Nephron progenitor cell (in vitro differentiated cells): ENCODE data around the gene COL27A1.

Source experiments
- DNase-seq: peaks from one replicate; pipeline ENCODE4 v3.0.0; 2021
- H3K27ac Mint-ChIP-seq: 2 replicates; pipeline ENCODE4 v1.8.0; 2021; ENCODE audit warnings: mild to moderate bottlenecking, moderate library complexity, mixed read lengths
- H3K27me3 Mint-ChIP-seq: 2 replicates; pipeline ENCODE4 v1.8.0; 2021; ENCODE audit warnings: mild to moderate bottlenecking, low read depth, mixed read lengths; ENCODE audit not compliant: poor library complexity
- H3K36me3 Mint-ChIP-seq: 2 replicates; pipeline ENCODE4 v1.8.0; 2021; ENCODE audit warnings: low read depth, mixed read lengths
- H3K4me1 Mint-ChIP-seq: 2 replicates; pipeline ENCODE4 v1.8.0; 2021; ENCODE audit warnings: mixed read lengths
- H3K4me3 Mint-ChIP-seq: 2 replicates; pipeline ENCODE4 v1.8.0; 2021; ENCODE audit warnings: mild to moderate bottlenecking, moderate library complexity, mixed read lengths
- H3K9me3 Mint-ChIP-seq: 2 replicates; pipeline ENCODE4 v1.8.0; 2021; ENCODE audit warnings: mild to moderate bottlenecking, moderate library complexity, mixed read lengths
- TF ChIP-seq, protein P1 (sequence below): fragments of 200-600 bp; sonication (generic); IDR thresholded peaks from 2 replicates; pipeline ENCODE4 v1.5.0; 2021; ENCODE audit warnings: antibody characterized with exemption

The COL27A1 gene

GRCh38 chr9:114155263-114155994 is at the start of gene COL27A1:
Gene COL27A1, plus strand, starts transcription at chr9:114155537. Its CDS starts 414 bp downstream, at chr9:114155951.
- Mint-ChIP-seq H3K27ac (peak within 1 kb of the TSS; percentile 66), H3K4me1 (peaks cover 53% of the 10 kb centered on the region), H3K36me3 (peaks cover 5% of the 10 kb centered on the region), H3K27me3 (peaks cover 35% of the 10 kb centered on the region), H3K4me3 (peak within 1 kb of the TSS; percentile 98), H3K9me3 (no peaks in the 10 kb centered on the region)
- peak; percentile 98 for DNase-seq
- TF ChIP-seq, protein P1, sequence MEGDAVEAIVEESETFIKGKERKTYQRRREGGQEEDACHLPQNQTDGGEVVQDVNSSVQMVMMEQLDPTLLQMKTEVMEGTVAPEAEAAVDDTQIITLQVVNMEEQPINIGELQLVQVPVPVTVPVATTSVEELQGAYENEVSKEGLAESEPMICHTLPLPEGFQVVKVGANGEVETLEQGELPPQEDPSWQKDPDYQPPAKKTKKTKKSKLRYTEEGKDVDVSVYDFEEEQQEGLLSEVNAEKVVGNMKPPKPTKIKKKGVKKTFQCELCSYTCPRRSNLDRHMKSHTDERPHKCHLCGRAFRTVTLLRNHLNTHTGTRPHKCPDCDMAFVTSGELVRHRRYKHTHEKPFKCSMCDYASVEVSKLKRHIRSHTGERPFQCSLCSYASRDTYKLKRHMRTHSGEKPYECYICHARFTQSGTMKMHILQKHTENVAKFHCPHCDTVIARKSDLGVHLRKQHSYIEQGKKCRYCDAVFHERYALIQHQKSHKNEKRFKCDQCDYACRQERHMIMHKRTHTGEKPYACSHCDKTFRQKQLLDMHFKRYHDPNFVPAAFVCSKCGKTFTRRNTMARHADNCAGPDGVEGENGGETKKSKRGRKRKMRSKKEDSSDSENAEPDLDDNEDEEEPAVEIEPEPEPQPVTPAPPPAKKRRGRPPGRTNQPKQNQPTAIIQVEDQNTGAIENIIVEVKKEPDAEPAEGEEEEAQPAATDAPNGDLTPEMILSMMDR = peak; percentile 95

- H3K4me1 Mint-ChIP-seq = peaks cover 14% of the 10 kb centered on the region
- H3K4me3 Mint-ChIP-seq = no peak overlapping the region
- H3K27ac Mint-ChIP-seq = no peak overlapping the region
- DNase-seq = no peak
- H3K9me3 Mint-ChIP-seq = peaks cover 9% of the 10 kb centered on the region
- H3K36me3 Mint-ChIP-seq = peaks cover 3% of the 10 kb centered on the region
- H3K27me3 Mint-ChIP-seq = peaks cover 44% of the 10 kb centered on the region
- TF ChIP-seq, protein P1 = no peak
Observed at GRCh38 chr9:114107286-114108001, 47.9 kb upstream of the COL27A1 start.

DNA sequence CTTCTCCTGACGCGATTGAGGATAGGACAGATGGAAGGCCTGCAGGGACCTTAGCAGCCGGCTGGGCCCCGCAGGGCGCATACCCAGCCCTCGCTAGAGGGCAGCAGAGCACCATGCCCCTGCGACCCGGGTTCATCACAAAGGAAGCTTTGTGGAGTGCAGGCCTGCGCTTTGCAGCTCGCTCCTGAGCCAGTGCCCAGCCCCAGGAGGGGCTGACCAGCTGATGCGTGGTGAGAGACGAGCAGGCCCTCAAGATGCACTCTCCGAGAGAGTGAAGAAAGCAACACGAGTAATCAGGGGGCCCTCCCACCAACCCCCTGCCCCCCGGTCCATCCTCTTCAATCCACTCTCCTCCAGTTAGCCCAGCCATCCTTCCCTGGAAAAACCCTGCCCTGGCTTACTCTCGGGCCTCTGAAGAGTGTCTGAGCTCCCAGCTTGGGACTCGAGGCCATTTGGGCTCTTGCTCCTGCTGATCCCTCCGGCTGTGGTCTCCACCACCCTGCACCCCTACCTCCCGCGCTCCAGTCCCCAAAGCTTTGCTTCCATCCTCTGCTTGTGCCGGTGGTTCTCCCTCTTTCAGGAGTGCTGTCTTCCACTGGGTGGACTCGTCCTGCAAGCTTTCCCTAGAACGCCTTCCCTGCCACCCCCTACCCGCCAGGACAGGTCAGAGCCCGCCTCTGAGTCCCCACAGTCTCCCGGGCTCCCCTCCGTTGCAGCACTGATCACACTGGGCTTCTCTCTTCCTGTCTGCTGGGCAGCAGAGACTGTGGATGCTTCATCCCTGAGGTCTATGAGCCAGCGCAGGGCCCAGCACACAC is 47.1 kb upstream of the COL27A1 start:
- Mint-ChIP-seq H3K9me3 (peaks cover 2% of the 10 kb centered on the region), H3K36me3 (no peaks in the 10 kb centered on the region), H3K27ac (no peak overlapping the region), H3K4me3 (no peak overlapping the region), H3K27me3 (peaks cover 41% of the 10 kb centered on the region), H3K4me1 (peaks cover 14% of the 10 kb centered on the region)
- DNase-seq = peak; percentile 89
- TF ChIP-seq, protein P1 = peak; percentile 100

DNA sequence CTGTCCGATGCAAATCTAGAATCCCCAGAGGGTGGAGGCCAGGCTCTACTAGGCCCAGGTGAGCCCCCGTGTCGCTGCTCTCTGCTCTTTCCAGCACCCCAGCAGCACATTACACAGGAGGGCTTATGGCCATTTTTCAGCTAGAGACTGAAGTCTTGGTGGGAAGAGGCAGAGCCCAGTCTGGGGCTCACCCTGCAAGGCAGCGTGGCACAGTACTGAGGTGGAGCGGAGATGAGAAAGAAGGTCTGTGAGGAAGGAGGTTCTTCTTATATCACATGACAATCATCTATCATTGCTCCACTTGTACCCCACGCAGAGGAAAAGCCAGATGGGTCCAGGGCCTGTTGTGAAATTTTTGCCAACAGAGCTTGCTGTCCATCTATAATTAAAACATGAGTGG is 46.2 kb upstream of the COL27A1 start:
- Mint-ChIP-seq H3K27ac (no peak overlapping the region), H3K36me3 (no peaks in the 10 kb centered on the region), H3K27me3 (peaks cover 39% of the 10 kb centered on the region), H3K9me3 (no peaks in the 10 kb centered on the region), H3K4me1 (peaks cover 14% of the 10 kb centered on the region), H3K4me3 (no peak overlapping the region)
- no peak for DNase-seq
- TF ChIP-seq, protein P1 = no peak

GRCh38 chr9:114110180-114110579 is 45.2 kb upstream of the COL27A1 start:
- no peak for DNase-seq
- Mint-ChIP-seq H3K36me3 (no peaks in the 10 kb centered on the region), H3K27ac (no peak overlapping the region), H3K9me3 (no peaks in the 10 kb centered on the region), H3K4me1 (peaks cover 14% of the 10 kb centered on the region), H3K4me3 (no peak overlapping the region), H3K27me3 (peaks cover 28% of the 10 kb centered on the region)
- TF ChIP-seq, protein P1 = no peak
